Measurements from ENCODE around the gene GAPT. TPM values are rescaled to one million over a fixed set of nuclear protein-coding genes. Genes with fewer than 3 reads are reported as not detected.

The GAPT gene
- total and polyA plus RNA-seq, 12 donors, result 0.08 to 1.7 (median 0.26) TPM; not detected in 1

GRCh38 chr5:58462623-58463230, 28.5 kb upstream of the GAPT start:
- peaks cover 0 to 11% (median 2%) of the 10 kb centered on the region in 9 donors for H3K36me3 ChIP-seq
- TF ChIP-seq, protein P1, sequence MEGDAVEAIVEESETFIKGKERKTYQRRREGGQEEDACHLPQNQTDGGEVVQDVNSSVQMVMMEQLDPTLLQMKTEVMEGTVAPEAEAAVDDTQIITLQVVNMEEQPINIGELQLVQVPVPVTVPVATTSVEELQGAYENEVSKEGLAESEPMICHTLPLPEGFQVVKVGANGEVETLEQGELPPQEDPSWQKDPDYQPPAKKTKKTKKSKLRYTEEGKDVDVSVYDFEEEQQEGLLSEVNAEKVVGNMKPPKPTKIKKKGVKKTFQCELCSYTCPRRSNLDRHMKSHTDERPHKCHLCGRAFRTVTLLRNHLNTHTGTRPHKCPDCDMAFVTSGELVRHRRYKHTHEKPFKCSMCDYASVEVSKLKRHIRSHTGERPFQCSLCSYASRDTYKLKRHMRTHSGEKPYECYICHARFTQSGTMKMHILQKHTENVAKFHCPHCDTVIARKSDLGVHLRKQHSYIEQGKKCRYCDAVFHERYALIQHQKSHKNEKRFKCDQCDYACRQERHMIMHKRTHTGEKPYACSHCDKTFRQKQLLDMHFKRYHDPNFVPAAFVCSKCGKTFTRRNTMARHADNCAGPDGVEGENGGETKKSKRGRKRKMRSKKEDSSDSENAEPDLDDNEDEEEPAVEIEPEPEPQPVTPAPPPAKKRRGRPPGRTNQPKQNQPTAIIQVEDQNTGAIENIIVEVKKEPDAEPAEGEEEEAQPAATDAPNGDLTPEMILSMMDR (IDR thresholded peaks at IDR 0.05), result peak; percentile 32 to 77 (median 73)
- H3K27ac ChIP-seq, result peak overlapping the region in 7 of 10 donors; percentile 4 to 99 (median 48)
- H3K4me1 ChIP-seq, result peaks cover 0 to 19% (median 7%) of the 10 kb centered on the region in 9 donors
- WGBS, 2 donors, result 7 to 37% methylated on average over 4 of the region's 4 CpGs
- DNase-seq, result peak in 1 of 2 donors; percentile 40
- H3K4me3 ChIP-seq, result no peak overlapping the region
- H3K27me3 ChIP-seq, result peaks cover 0 to 20% (median 0%) of the 10 kb centered on the region in 7 donors
- ATAC-seq, result no peak
- H3K9me3 ChIP-seq, result no peaks in the 10 kb centered on the region
- intact Hi-C loops (cut with DNase I), result loop anchor here (1.0 to 10.0 kb wide), 15 partner anchors 575 to 1558 kb away; partner anchors contain the start of gene SETD9 (in 1 of the 10)

- no peaks in the 10 kb centered on the region for H3K36me3 ChIP-seq
- H3K9me3 ChIP-seq, result no peaks in the 10 kb centered on the region
- intact Hi-C loops (cut with DNase I), result loop anchor here in 7 of 10 donors (5.0 to 10.0 kb wide), 6 partner anchors 802 to 1562 kb away; partner anchors contain the start of gene SETD9 (in 1 of the 7)
- no peaks in the 10 kb centered on the region for H3K27me3 ChIP-seq
- no peak overlapping the region for H3K4me3 ChIP-seq
- TF ChIP-seq, protein P1 (IDR thresholded peaks at IDR 0.05), result no peak
- WGBS, 2 donors, result 51 to 56% methylated on average over 4 of the region's 4 CpGs
- DNase-seq, result no peak
- peaks cover 0 to 6% (median 5%) of the 10 kb centered on the region in 9 donors for H3K4me1 ChIP-seq
- H3K27ac ChIP-seq, result no peak overlapping the region
- ATAC-seq, result peak in 2 of 8 donors; percentile 28 to 38
Measured at GRCh38 chr5:58466939-58467338, 24.3 kb upstream of the GAPT start.

GRCh38 chr5:58469896-58470295, 21.3 kb upstream of the GAPT start:
- TF ChIP-seq, protein P1 (IDR thresholded peaks at IDR 0.05), result no peak
- Histone ChIP-seq H3K36me3 (no peaks in the 10 kb centered on the region), H3K4me1 (no peaks in the 10 kb centered on the region), H3K4me3 (no peak overlapping the region), H3K27me3 (no peaks in the 10 kb centered on the region), H3K27ac (no peak overlapping the region), H3K9me3 (no peaks in the 10 kb centered on the region)
- WGBS, 2 donors, result 84 to 87% methylated on average over 2 of the region's 2 CpGs
- intact Hi-C loops (cut with DNase I), result loop anchor here in 7 of 10 donors (5.0 to 10.0 kb wide), 6 partner anchors 805 to 1565 kb away; partner anchors contain the start of gene SETD9 (in 1 of the 7)
- DNase-seq (no peak), ATAC-seq (no peak)

DNA sequence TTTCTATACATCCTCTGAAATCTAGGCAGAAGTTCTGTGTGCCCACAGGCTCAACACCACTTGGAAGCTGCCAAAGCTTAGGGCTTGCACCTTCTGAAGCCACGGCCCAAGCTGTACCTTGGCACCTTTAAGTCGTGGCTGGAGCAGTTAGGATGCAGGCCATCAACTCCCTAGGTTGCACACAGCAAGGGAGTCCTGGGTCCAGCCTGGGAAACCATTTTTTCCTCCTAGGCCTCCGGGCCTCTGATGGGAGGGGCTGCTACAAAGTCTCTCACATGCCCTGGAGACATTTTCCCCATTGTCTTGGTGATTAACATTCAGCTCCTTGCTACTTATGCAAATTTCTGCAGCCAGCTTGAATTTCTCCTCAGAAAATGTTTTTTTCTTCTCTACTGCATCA, 15.8 kb upstream of the GAPT start:
- Histone ChIP-seq H3K9me3 (no peaks in the 10 kb centered on the region), H3K36me3 (no peaks in the 10 kb centered on the region), H3K27ac (no peak overlapping the region), H3K27me3 (no peaks in the 10 kb centered on the region), H3K4me3 (no peak overlapping the region), H3K4me1 (peaks cover 0 to 9% (median 0%) of the 10 kb centered on the region in 9 donors)
- ATAC-seq, result no peak
- DNase-seq, result no peak
- TF ChIP-seq, protein P1 (IDR thresholded peaks at IDR 0.05), result no peak
- 83 to 86% methylated on average over 3 of the region's 3 CpGs for WGBS, 2 donors
- intact Hi-C loops (cut with DNase I), result no loop called here
